T-helper 2 cell treated with Interferon-gamma antibody and Interleukin-4, amounts not matched to agents 100 ng/mL and 5 ng/mL, for 36 hours (primary cell): Measurements from ENCODE around the gene MNT. TPM values are rescaled to one million over a fixed set of nuclear protein-coding genes. Genes with fewer than 3 reads are reported as not detected.

Experiments used
- intact Hi-C: fragments of 100-400 bp; cut with micrococcal nuclease; formaldehyde crosslinking; loops from one replicate; pipeline ENCODE4 v1.15.1; 2023
- total RNA-seq: library from RNA; stranded (reverse); gene quantifications from 2 replicates; pipeline ENCODE4 v1.2.3, GENCODE V29; 2022

MNT gene
- total RNA-seq, 1 donor from 2014 or later = 32.5 TPM

DNA sequence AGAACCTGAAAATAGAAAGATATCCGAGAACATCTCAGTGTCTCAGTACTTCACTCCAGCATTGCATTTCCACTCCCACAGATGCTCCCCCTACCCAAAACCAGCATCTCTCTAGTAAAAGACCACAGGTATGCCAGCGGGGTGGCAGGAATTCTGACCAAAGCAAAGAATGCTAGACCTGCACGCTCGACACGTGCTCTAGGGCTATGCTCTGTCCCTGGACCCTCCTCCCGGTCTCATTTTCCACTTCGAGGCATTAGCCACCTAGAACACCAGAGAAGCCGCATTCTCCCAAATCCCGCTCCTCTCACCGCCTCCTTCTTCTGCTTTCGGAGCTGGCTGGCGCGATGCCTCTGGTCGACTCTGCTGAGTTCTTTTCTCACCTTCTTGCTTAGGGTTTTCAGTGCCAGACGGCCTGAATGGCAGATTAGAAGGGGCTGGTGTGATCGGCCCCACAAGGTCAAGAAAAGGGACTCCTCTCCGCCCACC is 65.1 kb downstream of the MNT start:
- intact Hi-C loops = loop anchor here (2.0 kb wide), 4 partner anchors 33 to 281 kb away; partner anchors contain the start of genes HIC1, MNT, SMG6 and SRR

Other genes with a start within 250 kb of the MNT start
- gene SMG6, start 97.3 kb downstream of the MNT start, total RNA-seq = 51.9 and 56.0 TPM in 2 replicates
- gene SRR, start 97.1 kb downstream of the MNT start, total RNA-seq = 16.9 and 20.7 TPM in 2 replicates
- 38.7 and 41.4 TPM in 2 replicates for gene TSR1, start 64.6 kb downstream of the MNT start, total RNA-seq
- 52.4 and 57.2 TPM in 2 replicates for gene SGSM2, start 63.6 kb downstream of the MNT start, total RNA-seq
- 31.2 and 32.5 TPM in 2 replicates for gene METTL16, start 110.8 kb upstream of the MNT start, total RNA-seq
- gene PAFAH1B1, start 192.6 kb upstream of the MNT start, total RNA-seq = 142 and 155 TPM in 2 replicates